Thoracic aorta (tissue), 2 donors: ENCODE measurements around the gene SOX9. TPM values are rescaled to one million over a fixed set of nuclear protein-coding genes. Genes with fewer than 3 reads are reported as not detected.

Experiments used
- ATAC-seq: fragments of 150-250 bp; one replicate; pipeline ENCODE4 v1.8.0; 2017; ENCODE audit warnings: low read depth; ENCODE audit not compliant: insufficient number of reproducible peaks, low FRiP score
- DNase-seq: peaks from one replicate; pipeline ENCODE4 v3.0.0-alpha.2; 2020; ENCODE audit warnings: low spot score
- H3K27ac ChIP-seq, 2 donors: fragments of 200-600 bp; sonication (generic); 1 replicate in 1 of 2; 2 replicates in 1 of 2; pipeline ENCODE4 v1.5.1; 2016; ENCODE audit warnings: mild to moderate bottlenecking in 2 of 2, moderate library complexity in 2 of 2
- H3K27me3 ChIP-seq: fragments of 200-600 bp; sonication (generic); replicated peaks from 2 replicates; pipeline ENCODE4 v1.6.0; 2016; ENCODE audit warnings: mild to moderate bottlenecking; ENCODE audit not compliant: insufficient read depth
- H3K36me3 ChIP-seq: fragments of 200-600 bp; sonication (generic); one replicate; pipeline ENCODE4 v1.5.1; 2016
- H3K4me1 ChIP-seq, 2 donors: fragments of 200-600 bp; sonication (generic); 1 replicate in 1 of 2; 2 replicates in 1 of 2; pipeline versions ENCODE4 v1.5.1 to v1.6.0; 2016; ENCODE audit warnings: low read depth in 2 of 2, mild to moderate bottlenecking in 1 of 2; ENCODE audit not compliant: control insufficient read depth in 1 of 2
- H3K4me3 ChIP-seq: fragments of 200-600 bp; sonication (generic); 2 replicates; pipeline ENCODE4 v1.5.1; 2016; ENCODE audit warnings: mild to moderate bottlenecking
- H3K9me3 ChIP-seq: fragments of 200-600 bp; sonication (generic); 2 replicates; pipeline ENCODE4 v1.5.1; 2016
- CTCF ChIP-seq: fragments of 200-600 bp; sonication (generic); IDR thresholded peaks from one replicate; pipeline ENCODE4 v1.5.1; 2019; ENCODE audit warnings: antibody characterized with exemption
- total RNA-seq, 2 donors: library from RNA; depleted of rRNA; stranded (reverse); fragments of >200 nt; gene quantifications; one replicate each; pipeline versions ENCODE4 v1.1.0 to v1.2.3, GENCODE V29; 2016

Gene SOX9
- total RNA-seq, 2 donors from 2014 or later = 1.2 to 3.6 TPM

DNA sequence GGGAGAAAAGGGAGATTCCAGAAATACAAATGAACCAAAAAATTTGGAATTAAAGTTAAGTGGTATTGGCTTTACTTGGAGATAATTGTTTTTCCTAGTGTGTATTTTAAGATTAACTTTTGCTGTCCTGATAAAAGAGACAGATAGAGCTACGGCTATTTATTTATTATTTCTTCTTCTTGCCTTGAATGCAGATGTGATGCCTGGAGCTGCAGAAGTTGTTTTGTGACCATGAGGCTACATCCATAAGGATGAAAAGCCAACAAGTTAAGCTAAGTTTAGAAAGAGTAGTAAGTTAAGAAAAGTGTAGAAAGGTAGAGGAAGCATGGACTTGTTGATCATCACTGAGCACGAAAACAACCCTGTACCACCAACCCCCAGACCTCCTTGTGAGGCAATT is 41.7 kb downstream of the SOX9 start:
- no peak for DNase-seq

DNA sequence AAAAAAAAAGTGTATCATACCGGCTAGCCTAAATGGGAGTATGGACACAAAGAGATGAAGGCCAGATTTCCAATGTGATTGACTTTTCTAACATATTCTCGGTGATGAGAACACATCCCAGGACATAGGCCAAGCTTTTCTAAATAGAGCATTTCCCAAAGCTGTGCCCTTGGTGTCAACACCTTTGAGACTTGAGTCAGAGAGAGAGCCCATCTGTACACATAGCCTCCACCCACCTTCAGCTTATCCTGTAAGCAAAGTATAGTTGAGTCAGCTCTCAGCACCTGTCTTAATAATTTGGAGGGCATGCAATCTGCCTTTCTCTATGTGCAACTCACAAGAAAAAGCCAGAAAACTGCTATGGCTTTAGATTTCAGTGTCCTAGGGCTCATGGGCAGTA is 42.7 kb downstream of the SOX9 start:
- no peak overlapping the region for H3K4me3 ChIP-seq
- H3K27me3 ChIP-seq = no peaks in the 10 kb centered on the region
- H3K36me3 ChIP-seq = no peaks in the 10 kb centered on the region
- DNase-seq (no peak), ATAC-seq (no peak)
- H3K27ac ChIP-seq = no peak overlapping the region
- H3K9me3 ChIP-seq = no peaks in the 10 kb centered on the region
- no peaks in the 10 kb centered on the region for H3K4me1 ChIP-seq
- no peak for TF ChIP-seq CTCF

More for the DNA sequence above, 41.7 kb downstream of the SOX9 start:
- TF ChIP-seq CTCF = no peak
- no peaks in the 10 kb centered on the region for H3K4me1 ChIP-seq
- no peak overlapping the region for H3K27ac ChIP-seq
- H3K4me3 ChIP-seq = no peak overlapping the region
- H3K27me3 ChIP-seq = no peaks in the 10 kb centered on the region
- H3K36me3 ChIP-seq = no peaks in the 10 kb centered on the region
- ATAC-seq = no peak
- H3K9me3 ChIP-seq = no peaks in the 10 kb centered on the region

- Histone ChIP-seq H3K36me3 (no peaks in the 10 kb centered on the region), H3K27me3 (no peaks in the 10 kb centered on the region), H3K4me1 (no peaks in the 10 kb centered on the region), H3K4me3 (no peak overlapping the region), H3K9me3 (no peaks in the 10 kb centered on the region), H3K27ac (no peak overlapping the region)
- TF ChIP-seq CTCF = no peak
- DNase-seq (no peak), ATAC-seq (no peak)
These were observed 43.4 kb downstream of the SOX9 start for GRCh38 chr17:72164158-72164739.

- Histone ChIP-seq H3K4me3 (no peak overlapping the region), H3K27me3 (no peaks in the 10 kb centered on the region), H3K4me1 (no peaks in the 10 kb centered on the region), H3K36me3 (no peaks in the 10 kb centered on the region), H3K9me3 (no peaks in the 10 kb centered on the region), H3K27ac (no peak overlapping the region)
- DNase-seq = no peak
- no peak for ATAC-seq
- TF ChIP-seq CTCF = no peak
These were observed 44.5 kb downstream of the SOX9 start for GRCh38 chr17:72165192-72165866.

GRCh38 chr17:72165867-72166439 is 45.1 kb downstream of the SOX9 start:
- no peaks in the 10 kb centered on the region for H3K27me3 ChIP-seq
- no peak overlapping the region for H3K4me3 ChIP-seq
- no peaks in the 10 kb centered on the region for H3K4me1 ChIP-seq
- H3K9me3 ChIP-seq = no peaks in the 10 kb centered on the region
- H3K27ac ChIP-seq = no peak overlapping the region
- no peak for ATAC-seq
- TF ChIP-seq CTCF = no peak
- no peak for DNase-seq
- H3K36me3 ChIP-seq = no peaks in the 10 kb centered on the region
